ENCODE data around the gene BBLN.
"Not testable (repeated sequence)": the region's sequence is repeated elsewhere in the genome, so short reads cannot be mapped to it uniquely, and the experiment has no call there.

Gene BBLN

DNA sequence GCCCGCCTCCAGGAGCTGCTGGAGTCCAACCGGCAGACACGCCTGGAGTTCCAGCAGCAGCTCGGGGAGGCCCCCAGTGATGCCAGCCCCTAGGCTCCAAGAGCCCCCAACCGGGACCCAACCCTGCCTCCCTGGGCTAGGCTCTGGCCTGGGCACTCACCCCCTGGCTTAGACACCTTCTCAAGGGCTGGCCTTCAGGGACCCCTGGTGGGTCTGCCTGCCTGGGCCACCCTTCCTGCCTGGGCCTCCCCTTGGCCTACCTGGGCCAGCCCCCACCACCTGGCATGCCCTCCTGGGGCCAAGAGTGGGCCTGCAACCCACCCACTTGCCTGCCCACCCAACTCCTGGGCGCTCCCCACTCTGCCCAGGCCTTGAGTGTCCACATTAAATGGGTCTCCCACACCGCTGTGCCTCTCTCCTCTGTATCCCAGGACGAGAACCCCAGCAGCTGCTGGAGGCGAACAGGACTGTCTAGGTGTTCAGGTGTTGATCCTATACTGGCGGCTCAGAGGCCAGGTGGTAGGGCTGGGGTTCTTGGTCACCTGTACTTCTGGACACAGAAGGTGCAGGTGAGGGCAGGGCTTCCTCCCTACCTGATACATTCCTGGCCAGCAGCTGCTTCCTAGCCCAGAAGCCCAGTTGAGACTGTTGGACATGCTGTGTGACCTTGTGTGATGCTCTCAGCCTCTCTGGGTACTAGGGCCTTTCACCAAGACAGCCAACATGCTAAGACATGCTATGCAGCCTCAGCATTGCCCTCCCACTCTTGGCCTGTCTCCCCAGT, 3.6 kb downstream of the BBLN start:
- DNase-seq (ENCODE audit: low read depth), result no peak

DNA sequence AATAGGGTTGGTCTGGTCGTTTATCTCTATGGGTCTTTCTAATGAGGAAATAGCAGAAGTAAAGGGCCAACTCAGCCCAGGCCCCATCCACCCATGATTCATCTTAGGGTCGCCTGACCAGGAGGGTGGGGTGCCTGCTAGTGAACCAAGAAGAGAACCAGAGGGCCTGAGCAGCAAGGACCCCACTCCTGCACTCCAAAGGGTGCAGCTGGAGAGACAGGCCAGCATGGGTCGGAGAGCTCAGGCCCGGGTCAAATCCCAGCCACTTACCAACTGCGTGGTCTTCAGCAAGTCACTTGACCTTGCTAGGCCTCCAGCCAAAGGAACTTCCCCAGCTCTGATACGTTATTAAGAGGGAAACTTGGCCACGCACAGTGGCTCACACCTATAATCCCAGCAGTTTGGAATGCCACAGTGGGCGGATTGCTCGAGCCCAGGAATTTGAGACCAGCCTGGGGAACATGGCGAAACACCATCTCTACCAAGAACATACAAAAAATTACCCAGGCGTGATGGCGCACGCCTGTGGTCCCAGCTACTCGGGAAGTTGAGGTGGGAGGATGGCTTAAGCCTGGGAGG, 4.3 kb downstream of the BBLN start:
- no peak for DNase-seq (ENCODE audit: low read depth)

- no peak for DNase-seq (ENCODE audit: low read depth)
Observed at GRCh38 chr9:128166169-128166568, 6.1 kb downstream of the BBLN start.

DNA sequence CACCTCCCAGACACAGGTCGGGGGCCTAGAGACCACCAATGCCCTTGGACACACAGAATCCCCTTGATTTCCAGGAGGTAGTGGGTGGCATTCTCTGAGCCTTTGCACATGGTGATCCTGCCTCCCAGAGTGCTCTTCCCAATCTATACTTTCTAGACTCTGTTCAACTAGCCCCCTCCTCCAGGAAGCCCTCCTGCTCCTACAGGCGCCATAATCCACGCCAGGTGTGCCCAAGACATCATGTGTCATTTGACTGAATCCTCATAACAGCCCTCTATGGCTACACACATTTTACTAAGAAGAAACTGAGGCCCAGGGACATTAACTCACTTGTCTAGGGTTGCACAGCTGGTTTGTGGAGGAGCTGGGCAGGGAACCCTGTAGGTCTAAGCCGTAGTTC, 7.1 kb downstream of the BBLN start:
- no peak for DNase-seq (ENCODE audit: low read depth)

DNA sequence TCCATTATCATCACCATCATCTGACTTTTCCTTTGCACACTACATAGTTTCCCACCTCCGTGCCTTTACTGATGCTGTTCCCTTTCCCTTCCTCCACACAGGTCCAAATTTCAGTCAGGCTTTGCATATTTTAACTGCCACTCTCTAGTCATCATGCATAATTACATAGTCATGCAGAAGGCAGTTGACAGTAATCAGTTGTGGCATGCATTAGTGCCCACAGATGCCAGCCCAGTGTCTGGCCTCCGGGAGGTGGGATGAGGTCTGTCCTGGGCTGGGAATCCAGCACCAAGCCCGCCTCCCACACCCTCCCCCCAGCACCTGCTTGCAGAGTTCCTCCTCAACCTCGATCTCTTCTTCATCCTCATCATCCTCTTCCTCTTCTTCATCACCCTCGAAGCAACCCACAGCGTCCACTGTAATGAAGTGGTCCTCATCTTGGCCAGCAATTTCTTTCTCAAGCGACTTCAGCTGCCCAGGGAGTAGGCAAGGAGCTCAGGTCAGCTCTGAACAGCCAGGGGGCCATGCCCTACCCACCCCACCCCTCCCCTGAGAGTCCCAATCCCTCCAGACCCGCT, 8.8 kb downstream of the BBLN start:
- no peak for DNase-seq (ENCODE audit: low read depth)

DNA sequence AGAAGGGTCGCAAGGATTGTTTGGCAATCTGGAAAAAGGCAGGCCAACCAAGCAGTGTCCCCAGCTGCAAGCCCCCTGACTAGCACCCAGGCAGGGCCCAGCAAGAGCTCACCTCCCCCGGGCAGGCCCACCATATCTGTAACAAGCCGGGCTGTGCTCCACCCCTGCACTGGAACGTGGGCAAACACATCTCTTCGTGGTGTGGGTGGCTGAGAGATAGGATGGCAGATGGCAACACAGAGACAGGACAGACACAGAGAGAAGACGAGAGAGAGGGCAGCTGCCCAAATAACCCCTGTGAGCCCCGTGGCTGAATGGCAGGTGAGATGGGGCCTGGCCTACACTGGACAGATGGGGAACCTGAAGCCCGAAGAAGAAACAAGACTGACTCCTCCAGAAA, 9.4 kb downstream of the BBLN start:
- DNase-seq (ENCODE audit: low read depth), result no peak

DNA sequence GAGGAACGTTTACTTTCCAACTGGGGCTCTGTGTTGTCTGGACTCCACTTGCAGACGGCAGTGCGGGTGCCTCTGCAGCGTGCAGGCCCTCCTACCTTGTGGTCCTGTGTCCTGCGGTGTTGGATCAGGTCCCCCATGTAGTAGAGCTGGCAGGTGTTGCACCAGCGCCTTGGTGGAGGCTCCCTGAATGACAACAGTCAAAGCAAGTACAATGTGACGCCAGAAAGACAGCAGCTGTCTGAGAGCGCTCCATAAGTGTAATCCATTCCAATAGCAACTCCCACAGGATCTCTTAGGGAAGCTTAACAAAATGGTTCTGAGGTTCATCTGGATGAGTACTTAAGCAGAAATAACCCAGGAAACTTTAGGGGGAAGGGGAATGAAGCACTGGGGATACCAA, 9.9 kb downstream of the BBLN start:
- no peak for DNase-seq (ENCODE audit: low read depth)

GRCh38 chr9:128174062-128174461, 14.0 kb downstream of the BBLN start:
- no peak for DNase-seq (ENCODE audit: low read depth)

DNA sequence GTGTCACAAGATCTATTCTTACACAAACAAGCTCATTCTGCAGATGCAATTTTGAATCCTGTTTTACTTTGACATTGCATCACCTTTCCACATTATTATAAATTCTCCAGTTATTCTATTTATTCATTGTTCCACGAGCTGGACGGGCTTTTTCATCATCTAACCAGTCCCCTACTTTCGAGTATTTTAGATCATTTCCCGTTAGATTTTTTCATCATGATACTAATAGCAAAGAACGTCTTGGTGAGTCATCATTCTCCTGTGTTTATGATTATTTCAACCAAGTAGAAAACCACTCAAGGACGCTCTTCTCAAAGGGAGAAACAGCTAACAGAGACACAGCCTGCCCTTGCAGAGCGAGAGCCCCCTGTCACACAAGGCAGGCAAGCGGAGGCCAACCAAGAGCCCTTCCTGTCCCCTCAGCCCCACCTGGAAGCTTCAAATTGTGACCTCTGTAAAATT, 15.1 kb downstream of the BBLN start:
- DNase-seq (ENCODE audit: low read depth), result no peak

- DNase-seq (ENCODE audit: low read depth), result no peak
Observed at GRCh38 chr9:128175726-128176125, 15.7 kb downstream of the BBLN start.

DNA sequence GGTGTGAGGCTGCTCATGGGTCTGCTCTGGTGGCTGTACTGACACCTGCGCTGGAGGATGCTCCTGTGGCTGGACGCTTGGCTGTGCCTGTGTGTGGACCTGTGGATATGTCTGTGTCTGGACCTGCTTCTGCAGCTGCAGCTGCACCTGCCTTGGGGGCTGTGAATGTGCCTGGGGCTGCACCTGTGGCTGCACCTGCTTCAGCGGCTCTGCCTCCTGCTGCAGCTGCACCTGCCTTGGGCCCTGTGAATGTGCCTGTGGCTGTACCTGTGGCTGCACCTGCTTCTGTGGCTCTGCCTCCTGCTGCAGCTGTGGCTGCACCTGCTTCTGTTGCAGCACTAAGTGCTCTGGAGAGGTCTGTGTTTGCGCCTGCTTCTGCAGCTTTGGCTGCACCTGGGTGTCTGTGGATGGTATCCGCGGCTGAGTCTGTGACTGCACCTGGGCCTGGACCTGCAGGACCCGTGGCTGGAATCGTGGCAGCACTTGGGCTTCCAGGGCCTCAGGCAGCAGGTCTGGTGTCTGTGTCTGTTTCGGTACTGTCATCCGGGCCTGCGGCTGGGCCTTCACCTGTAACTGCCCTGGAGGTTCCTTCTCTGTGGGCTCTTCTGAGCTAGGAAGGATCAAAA, 18.9 kb downstream of the BBLN start:
- DNase-seq (ENCODE audit: low read depth), result no peak

GRCh38 chr9:128180001-128180400, 19.9 kb downstream of the BBLN start:
- no peak for DNase-seq (ENCODE audit: low read depth)

- no peak for DNase-seq (ENCODE audit: low read depth)
Observed at GRCh38 chr9:128180447-128180846, 20.4 kb downstream of the BBLN start.

DNA sequence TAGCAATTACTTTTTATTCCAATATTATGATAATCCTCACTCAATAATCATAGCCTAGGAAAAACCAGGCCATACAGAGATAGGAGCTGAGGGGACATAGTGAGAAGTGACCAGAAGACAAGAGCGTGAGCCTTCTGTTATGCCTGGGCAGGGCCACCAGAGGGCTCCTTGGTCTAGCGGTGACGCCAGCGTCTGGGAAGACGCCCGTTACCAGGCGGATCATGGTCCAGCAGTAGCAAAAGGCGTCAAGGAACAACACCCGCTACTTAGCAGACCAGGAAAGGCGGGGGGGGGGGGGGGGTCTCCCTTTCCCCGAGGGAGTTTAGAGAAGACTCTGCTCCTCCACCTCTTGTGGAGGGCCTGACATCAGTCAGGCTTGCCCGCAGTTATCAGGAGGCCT, 21.4 kb downstream of the BBLN start:
- DNase-seq (ENCODE audit: low read depth), result not testable (repeated sequence)

GRCh38 chr9:128182893-128183588, 23.0 kb downstream of the BBLN start:
- no peak for DNase-seq (ENCODE audit: low read depth)

- DNase-seq (ENCODE audit: low read depth), result no peak
Observed at GRCh38 chr9:128185979-128186965, 26.2 kb downstream of the BBLN start.

- DNase-seq (ENCODE audit: low read depth), result no peak
Observed at GRCh38 chr9:128187361-128187760, 27.3 kb downstream of the BBLN start.

- no peak for DNase-seq (ENCODE audit: low read depth)
Observed at GRCh38 chr9:128188209-128188608, 28.1 kb downstream of the BBLN start.

DNA sequence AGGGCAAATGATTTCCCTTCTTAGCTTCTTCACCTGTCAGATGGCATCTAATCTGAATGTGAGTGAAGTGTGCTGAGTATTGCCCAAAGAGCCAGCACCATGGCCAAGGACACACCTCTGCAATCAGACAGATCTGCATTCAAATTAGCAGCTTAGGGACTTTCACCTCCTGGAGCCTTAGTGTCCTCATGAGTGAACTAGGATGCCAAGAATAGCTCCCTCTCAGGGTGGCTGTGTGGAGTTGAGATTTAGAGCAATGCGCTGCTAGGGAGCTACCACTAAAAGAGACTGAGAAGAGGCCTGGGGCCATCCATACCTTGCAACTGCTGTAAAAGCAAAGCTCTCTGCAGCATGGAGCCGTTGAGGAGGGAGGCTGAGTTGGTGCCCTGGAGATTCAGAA, 29.9 kb downstream of the BBLN start:
- DNase-seq (ENCODE audit: low read depth), result no peak

- DNase-seq (ENCODE audit: low read depth), result no peak
Observed at GRCh38 chr9:128190516-128191405, 30.7 kb downstream of the BBLN start.

All from stimulated activated CD8-positive, alpha-beta memory T cell treated with anti-CD3 and anti-CD28 coated beads, Interleukin-12 subunit alpha, Interleukin-12 subunit beta, amount 100 ng/mL, for 4 hours (primary cell).